NT2/D1 (cell line): ENCODE results near the gene NYAP1.

Source experiments
- YY1 ChIP-seq: IDR thresholded peaks from 2 replicates; pipeline ENCODE4 v1.6.1; 2011; ENCODE audit not compliant: insufficient read length, insufficient read depth
- ZNF274 ChIP-seq: IDR thresholded peaks from 2 replicates; pipeline ENCODE4 v1.6.1; 2011; ENCODE audit warnings: mild to moderate bottlenecking, low read depth, low read length

GRCh38 chr7:100457033-100457432 is 26.7 kb upstream of the NYAP1 start:
- TF ChIP-seq YY1 (no peak), ZNF274 (no peak)
